Body of pancreas (tissue), 4 donors: Measurements from ENCODE around the gene SLC9A3. TPM values are rescaled to one million over a fixed set of nuclear protein-coding genes. Genes with fewer than 3 reads are reported as not detected.

Experiments used
- ATAC-seq: fragments of 150-250 bp; one replicate; pipeline ENCODE4 v1.9.1; 2016
- DNase-seq, 4 donors: peaks; one replicate each; pipeline ENCODE4 v3.0.0-alpha.2; 2019
- H3K27ac ChIP-seq, 4 donors: fragments of 200-600 bp; sonication (generic); 1 replicate in 3 of 4; 2 replicates in 1 of 4; pipeline versions ENCODE4 v1.5.1 to v1.6.1; 2016 to 2019; ENCODE audit warnings: mild to moderate bottlenecking in 1 of 4, mixed read lengths in 1 of 4, moderate library complexity in 1 of 4
- H3K27me3 ChIP-seq, 2 donors: fragments of 200-600 bp; sonication (generic); one replicate each; pipeline ENCODE4 v1.6.0; 2016; ENCODE audit warnings: mild to moderate bottlenecking in 1 of 2
- H3K36me3 ChIP-seq, 2 donors: fragments of 200-600 bp; sonication (generic); replicated peaks in 1 of 2; 2 replicates each; pipeline ENCODE4 v1.5.1; 2016; ENCODE audit warnings: low read depth in 2 of 2; ENCODE audit not compliant: insufficient read depth in 1 of 2
- H3K4me1 ChIP-seq: fragments of 200-600 bp; sonication (generic); one replicate; pipeline ENCODE4 v1.6.0; 2016
- H3K4me3 ChIP-seq, 2 donors: fragments of 200-600 bp; sonication (generic); 1 replicate in 1 of 2; 2 replicates in 1 of 2; pipeline ENCODE4 v1.5.1; 2016 to 2019
- H3K9me3 ChIP-seq, 3 donors: fragments of 200-600 bp; sonication (generic); 1 replicate in 2 of 3; 2 replicates in 1 of 3; pipeline ENCODE4 v1.5.1; 2016
- POLR2A ChIP-seq, 3 donors: fragments of 450-650 bp; IDR thresholded peaks; one replicate each; pipeline ENCODE4 v1.6.1; 2016; ENCODE audit warnings: antibody characterized with exemption in 3 of 3, mild to moderate bottlenecking in 2 of 3
- WGBS, 2 donors: methylation state at CpG; one replicate each; pipeline ENCODE4 v1.1.5; 2017; 5-methylcytosine and 5-hydroxymethylcytosine counted together
- intact Hi-C: fragments of 100-400 bp; cut with DNase I; formaldehyde crosslinking; loops from one replicate; pipeline ENCODE4 v1.15.1; 2023
- total RNA-seq, 2 donors: library from RNA; depleted of rRNA; stranded (reverse); fragments of >200 nt; gene quantifications; one replicate each; pipeline ENCODE4 v1.1.0, GENCODE V29; 2016
- TF ChIP-seq, protein P1 (sequence below), 7 experiments: fragments of 450-650 bp in 4 of 7; fragments of 200-600 bp in 3 of 7; sonication (generic) in 3 of 7; IDR thresholded peaks; one replicate each; pipeline ENCODE4 v1.5.1; 2016 to 2019; ENCODE audit warnings: antibody characterized with exemption in 7 of 7

The SLC9A3 gene
- total RNA-seq, 2 donors from 2014 or later = 2.0 to 4.7 TPM

DNA sequence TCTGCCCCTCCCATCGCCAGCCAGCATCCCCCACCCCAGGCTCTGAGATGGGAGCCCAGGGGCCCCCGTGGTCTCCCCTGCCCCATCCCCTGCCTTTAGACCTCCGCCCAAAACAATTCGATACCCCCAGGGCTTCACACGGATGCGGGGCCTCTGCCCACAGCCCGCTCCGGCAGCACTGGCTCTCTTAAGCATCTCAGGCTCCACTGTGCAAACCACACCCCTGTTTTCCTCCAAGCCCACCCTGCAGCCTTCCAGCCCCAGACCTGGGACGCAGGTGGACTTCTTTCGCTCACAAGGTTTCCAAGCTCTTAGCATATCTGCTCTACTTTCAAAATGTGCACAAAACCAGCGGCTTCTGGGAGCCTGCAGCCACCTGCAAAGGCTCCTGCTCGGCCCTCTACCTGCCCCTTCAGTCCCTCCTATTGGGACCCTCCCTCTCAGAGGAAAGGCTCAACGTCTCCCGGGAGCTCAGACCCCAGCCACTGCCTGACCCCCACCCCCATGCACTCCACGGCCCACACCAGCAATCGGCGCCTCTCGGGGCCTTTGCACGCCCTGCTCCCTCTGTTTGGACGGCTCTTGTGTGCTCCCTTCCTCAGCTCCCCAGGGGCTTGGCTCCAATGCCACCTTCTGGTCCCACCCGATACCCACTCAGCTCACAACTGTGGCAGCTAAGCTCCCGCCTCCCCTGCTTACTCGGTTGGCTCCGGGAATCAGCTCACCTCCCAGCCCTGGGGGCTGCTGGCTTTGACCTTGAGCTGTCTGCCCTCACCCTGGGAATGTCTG, 918 bp upstream of the SLC9A3 start:
- H3K9me3 ChIP-seq = no peaks in the 10 kb centered on the region
- H3K4me3 ChIP-seq = no peak overlapping the region
- DNase-seq = no peak
- intact Hi-C loops = no loop called here
- peaks cover 16% of the 10 kb centered on the region for H3K4me1 ChIP-seq
- H3K27ac ChIP-seq = no peak overlapping the region
- WGBS, 2 donors = 33 to 34% methylated on average over 18 to 24 of the region's 24 CpGs
- no peak for TF ChIP-seq POLR2A (IDR thresholded peaks at IDR 0.05)
- TF ChIP-seq, protein P1, sequence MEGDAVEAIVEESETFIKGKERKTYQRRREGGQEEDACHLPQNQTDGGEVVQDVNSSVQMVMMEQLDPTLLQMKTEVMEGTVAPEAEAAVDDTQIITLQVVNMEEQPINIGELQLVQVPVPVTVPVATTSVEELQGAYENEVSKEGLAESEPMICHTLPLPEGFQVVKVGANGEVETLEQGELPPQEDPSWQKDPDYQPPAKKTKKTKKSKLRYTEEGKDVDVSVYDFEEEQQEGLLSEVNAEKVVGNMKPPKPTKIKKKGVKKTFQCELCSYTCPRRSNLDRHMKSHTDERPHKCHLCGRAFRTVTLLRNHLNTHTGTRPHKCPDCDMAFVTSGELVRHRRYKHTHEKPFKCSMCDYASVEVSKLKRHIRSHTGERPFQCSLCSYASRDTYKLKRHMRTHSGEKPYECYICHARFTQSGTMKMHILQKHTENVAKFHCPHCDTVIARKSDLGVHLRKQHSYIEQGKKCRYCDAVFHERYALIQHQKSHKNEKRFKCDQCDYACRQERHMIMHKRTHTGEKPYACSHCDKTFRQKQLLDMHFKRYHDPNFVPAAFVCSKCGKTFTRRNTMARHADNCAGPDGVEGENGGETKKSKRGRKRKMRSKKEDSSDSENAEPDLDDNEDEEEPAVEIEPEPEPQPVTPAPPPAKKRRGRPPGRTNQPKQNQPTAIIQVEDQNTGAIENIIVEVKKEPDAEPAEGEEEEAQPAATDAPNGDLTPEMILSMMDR (IDR thresholded peaks at IDR 0.05) = no peak
- H3K36me3 ChIP-seq = no peaks in the 10 kb centered on the region
- ATAC-seq = no peak
- peaks cover 0 to 43% of the 10 kb centered on the region in 2 donors for H3K27me3 ChIP-seq

DNA sequence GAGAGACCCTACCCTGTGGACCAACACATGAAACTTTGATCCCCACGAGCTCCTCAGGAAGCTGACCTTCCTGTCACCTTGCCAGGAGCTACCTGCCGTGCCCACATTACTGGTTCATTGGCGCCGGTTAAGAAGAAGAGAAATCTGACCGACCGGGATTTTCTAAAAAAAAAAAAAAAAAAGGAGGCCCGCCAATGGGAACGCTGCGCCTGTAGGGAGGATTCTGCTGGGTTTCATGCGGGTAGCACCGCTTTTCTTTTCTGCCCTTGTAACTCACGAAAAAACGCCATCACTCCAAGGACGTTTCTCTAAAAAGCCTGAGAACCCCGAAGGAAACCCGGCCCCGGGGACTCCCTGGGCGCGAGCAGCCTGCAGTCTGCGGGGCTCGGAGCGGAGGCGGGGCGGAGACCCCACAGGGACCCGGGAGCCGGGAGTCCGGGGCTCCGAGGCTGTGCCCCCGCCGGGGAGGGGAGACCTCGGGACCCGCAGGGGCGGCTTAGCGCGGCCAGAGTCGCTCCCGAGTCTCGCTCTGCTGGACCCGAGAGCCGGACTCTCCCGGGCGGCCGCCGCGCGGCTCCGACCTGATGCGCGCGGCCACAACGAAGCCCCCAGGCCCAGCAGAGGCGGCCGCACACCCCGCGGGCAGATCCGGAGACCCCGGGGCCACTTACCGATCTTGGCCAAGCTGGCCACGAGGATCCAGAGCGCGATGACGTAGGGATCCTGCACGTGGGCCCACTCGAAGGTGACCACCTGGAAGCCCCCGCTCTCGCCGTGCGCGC, 617 bp downstream of the SLC9A3 start:
- Histone ChIP-seq H3K27ac (no peak overlapping the region), H3K36me3 (no peaks in the 10 kb centered on the region), H3K27me3 (peaks cover 0 to 37% of the 10 kb centered on the region in 2 donors), H3K4me3 (no peak overlapping the region), H3K4me1 (peaks cover 16% of the 10 kb centered on the region), H3K9me3 (no peaks in the 10 kb centered on the region)
- intact Hi-C loops = no loop called here
- DNase-seq (peak in 1 of 4 donors; percentile 26), ATAC-seq (no peak)
- WGBS, 2 donors = 1 to 2% methylated on average over 19 to 68 of the region's 69 CpGs
- no peak for TF ChIP-seq POLR2A (IDR thresholded peaks at IDR 0.05)
- TF ChIP-seq, protein P1 (IDR thresholded peaks at IDR 0.05) = no peak

DNA sequence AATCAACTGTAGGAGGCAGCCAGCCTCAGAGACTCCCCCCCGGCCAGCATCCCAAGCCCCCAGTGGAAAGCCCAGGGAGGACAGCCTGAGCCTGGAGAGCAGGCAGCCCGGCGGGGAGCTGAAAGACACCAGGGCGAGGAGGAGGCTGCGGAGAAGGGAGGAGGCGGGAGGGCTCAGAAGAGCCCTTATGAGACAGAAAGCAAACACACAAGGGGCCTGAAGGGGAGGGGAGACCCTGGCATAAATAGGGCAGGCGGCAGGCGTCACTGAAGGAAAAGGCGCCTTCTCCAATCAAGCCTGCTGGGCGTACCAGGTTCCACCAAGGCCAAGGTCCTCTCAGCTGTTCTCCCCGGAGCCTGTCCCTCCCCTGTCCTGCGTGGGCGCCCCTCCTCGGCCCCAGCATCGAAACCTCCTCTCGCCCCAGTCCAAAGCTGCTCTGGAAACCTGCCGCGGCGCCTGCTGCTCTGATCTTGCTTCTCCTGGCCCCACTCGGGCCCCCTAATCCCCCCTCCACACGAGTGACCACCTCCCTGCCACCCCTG, 1.3 kb downstream of the SLC9A3 start:
- Histone ChIP-seq H3K27ac (no peak overlapping the region), H3K9me3 (no peaks in the 10 kb centered on the region), H3K4me3 (no peak overlapping the region), H3K36me3 (no peaks in the 10 kb centered on the region), H3K4me1 (peaks cover 16% of the 10 kb centered on the region), H3K27me3 (peaks cover 0 to 37% of the 10 kb centered on the region in 2 donors)
- no peak for ATAC-seq
- WGBS, 2 donors = 13 to 21% methylated on average over 14 to 21 of the region's 21 CpGs
- intact Hi-C loops = no loop called here
- DNase-seq = no peak
- TF ChIP-seq POLR2A (IDR thresholded peaks at IDR 0.05) = no peak
- TF ChIP-seq, protein P1 (IDR thresholded peaks at IDR 0.05) = no peak

DNA sequence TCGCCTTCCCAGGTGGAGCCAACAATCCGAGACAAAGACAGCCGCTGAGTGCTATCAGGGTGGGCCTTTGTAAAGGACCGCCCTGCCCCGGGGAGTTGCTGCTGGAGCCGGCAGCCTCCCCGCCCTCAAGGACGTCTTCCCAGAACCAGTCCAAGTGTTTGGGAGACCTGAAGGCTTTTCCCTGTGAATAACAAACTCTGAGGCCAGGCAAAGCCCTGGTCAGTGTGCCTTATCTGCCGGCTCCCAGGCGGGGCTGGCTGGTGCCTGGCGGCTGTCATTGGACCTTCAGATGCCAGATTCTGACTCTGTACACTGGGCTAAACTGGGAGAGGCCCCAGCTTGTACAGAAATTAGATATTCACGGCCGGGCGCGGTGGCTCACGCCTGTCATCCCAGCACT, 2.1 kb downstream of the SLC9A3 start:
- H3K36me3 ChIP-seq = no peaks in the 10 kb centered on the region
- WGBS, 2 donors = 31 to 48% methylated on average over 6 to 16 of the region's 16 CpGs
- peaks cover 0 to 28% of the 10 kb centered on the region in 2 donors for H3K27me3 ChIP-seq
- TF ChIP-seq, protein P1 (IDR thresholded peaks at IDR 0.05) = no peak
- no peak for TF ChIP-seq POLR2A (IDR thresholded peaks at IDR 0.05)
- intact Hi-C loops = no loop called here
- ATAC-seq (no peak), DNase-seq (no peak)
- H3K9me3 ChIP-seq = no peaks in the 10 kb centered on the region
- peaks cover 16% of the 10 kb centered on the region for H3K4me1 ChIP-seq
- no peak overlapping the region for H3K4me3 ChIP-seq
- no peak overlapping the region for H3K27ac ChIP-seq
